ENCODE measurements around the gene RASL11B. TPM values are rescaled to one million over a fixed set of nuclear protein-coding genes. Genes with fewer than 3 reads are reported as not detected.

Gene RASL11B
- total RNA-seq, 4 donors from 2014 or later = 0.62 to 8.8 (median 2.6) TPM

- ATAC-seq = no peak
- WGBS, 2 donors (ENCODE audit: low coverage in 1 of 2) = 40% methylated on average over 1 of the region's 2 CpGs
- Histone ChIP-seq H3K4me3 (no peak overlapping the region), H3K9me3 (no peaks in the 10 kb centered on the region), H3K36me3 (peaks cover 0 to 9% of the 10 kb centered on the region in 2 donors), H3K27me3 (no peaks in the 10 kb centered on the region), H3K4me1 (no peaks in the 10 kb centered on the region), H3K27ac (no peak overlapping the region)
- TF ChIP-seq, protein P1, sequence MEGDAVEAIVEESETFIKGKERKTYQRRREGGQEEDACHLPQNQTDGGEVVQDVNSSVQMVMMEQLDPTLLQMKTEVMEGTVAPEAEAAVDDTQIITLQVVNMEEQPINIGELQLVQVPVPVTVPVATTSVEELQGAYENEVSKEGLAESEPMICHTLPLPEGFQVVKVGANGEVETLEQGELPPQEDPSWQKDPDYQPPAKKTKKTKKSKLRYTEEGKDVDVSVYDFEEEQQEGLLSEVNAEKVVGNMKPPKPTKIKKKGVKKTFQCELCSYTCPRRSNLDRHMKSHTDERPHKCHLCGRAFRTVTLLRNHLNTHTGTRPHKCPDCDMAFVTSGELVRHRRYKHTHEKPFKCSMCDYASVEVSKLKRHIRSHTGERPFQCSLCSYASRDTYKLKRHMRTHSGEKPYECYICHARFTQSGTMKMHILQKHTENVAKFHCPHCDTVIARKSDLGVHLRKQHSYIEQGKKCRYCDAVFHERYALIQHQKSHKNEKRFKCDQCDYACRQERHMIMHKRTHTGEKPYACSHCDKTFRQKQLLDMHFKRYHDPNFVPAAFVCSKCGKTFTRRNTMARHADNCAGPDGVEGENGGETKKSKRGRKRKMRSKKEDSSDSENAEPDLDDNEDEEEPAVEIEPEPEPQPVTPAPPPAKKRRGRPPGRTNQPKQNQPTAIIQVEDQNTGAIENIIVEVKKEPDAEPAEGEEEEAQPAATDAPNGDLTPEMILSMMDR (IDR thresholded peaks at IDR 0.05) = no peak
- no peak for TF ChIP-seq EP300 (IDR thresholded peaks at IDR 0.05)
- TF ChIP-seq POLR2A (IDR thresholded peaks at IDR 0.05) = no peak
- no peak for TF ChIP-seq POLR2AphosphoS5 (IDR thresholded peaks at IDR 0.05)
Measured at GRCh38 chr4:52877036-52877435, 14.9 kb downstream of the RASL11B start.

- Histone ChIP-seq H3K9me3 (no peaks in the 10 kb centered on the region), H3K4me3 (no peak overlapping the region), H3K4me1 (no peaks in the 10 kb centered on the region), H3K27me3 (no peaks in the 10 kb centered on the region), H3K36me3 (peaks cover 0 to 10% of the 10 kb centered on the region in 2 donors), H3K27ac (no peak overlapping the region)
- TF ChIP-seq POLR2AphosphoS5 (IDR thresholded peaks at IDR 0.05) (no peak), EP300 (IDR thresholded peaks at IDR 0.05) (no peak), POLR2A (IDR thresholded peaks at IDR 0.05) (no peak)
- TF ChIP-seq, protein P1 (IDR thresholded peaks at IDR 0.05) = no peak
- ATAC-seq = no peak
- WGBS, 2 donors (ENCODE audit: low coverage in 1 of 2) = 80 to 81% methylated on average over 1 to 4 of the region's 6 CpGs
Measured at GRCh38 chr4:52877694-52878093, 15.6 kb downstream of the RASL11B start.

- Histone ChIP-seq H3K36me3 (peaks cover 0 to 19% of the 10 kb centered on the region in 2 donors), H3K27ac (no peak overlapping the region), H3K27me3 (no peaks in the 10 kb centered on the region), H3K4me3 (no peak overlapping the region), H3K4me1 (no peaks in the 10 kb centered on the region), H3K9me3 (no peaks in the 10 kb centered on the region)
- 50 to 88% methylated on average over 1 to 3 of the region's 3 CpGs for WGBS, 2 donors (ENCODE audit: low coverage in 1 of 2)
- ATAC-seq = no peak
- TF ChIP-seq POLR2A (IDR thresholded peaks at IDR 0.05) (no peak), POLR2AphosphoS5 (IDR thresholded peaks at IDR 0.05) (no peak)
Measured at GRCh38 chr4:52879471-52879870, 17.4 kb downstream of the RASL11B start.

- no peaks in the 10 kb centered on the region for H3K4me1 ChIP-seq
- no peak for ATAC-seq
- H3K27me3 ChIP-seq = no peaks in the 10 kb centered on the region
- H3K4me3 ChIP-seq = no peak overlapping the region
- WGBS, 2 donors (ENCODE audit: low coverage in 1 of 2) = 90 to 100% methylated on average over 1 of the region's 1 CpG
- no peak overlapping the region for H3K27ac ChIP-seq
- no peaks in the 10 kb centered on the region for H3K9me3 ChIP-seq
- H3K36me3 ChIP-seq = peaks cover 0 to 27% of the 10 kb centered on the region in 2 donors
- TF ChIP-seq POLR2AphosphoS5 (IDR thresholded peaks at IDR 0.05) (no peak), POLR2A (IDR thresholded peaks at IDR 0.05) (no peak), EP300 (IDR thresholded peaks at IDR 0.05) (no peak)
- TF ChIP-seq, protein P1 (IDR thresholded peaks at IDR 0.05) = no peak
Measured at GRCh38 chr4:52880994-52881393, 18.9 kb downstream of the RASL11B start.

GRCh38 chr4:52883183-52883621 is 21.1 kb downstream of the RASL11B start:
- H3K4me3 ChIP-seq = no peak overlapping the region
- H3K27ac ChIP-seq = no peak overlapping the region
- 80 to 86% methylated on average over 1 to 4 of the region's 4 CpGs for WGBS, 2 donors (ENCODE audit: low coverage in 1 of 2)
- no peaks in the 10 kb centered on the region for H3K4me1 ChIP-seq
- H3K9me3 ChIP-seq = no peaks in the 10 kb centered on the region
- no peak for TF ChIP-seq POLR2A (IDR thresholded peaks at IDR 0.05)
- TF ChIP-seq, protein P1 (IDR thresholded peaks at IDR 0.05) = no peak
- no peak for TF ChIP-seq EP300 (IDR thresholded peaks at IDR 0.05)
- no peak for TF ChIP-seq POLR2AphosphoS5 (IDR thresholded peaks at IDR 0.05)
- no peak for ATAC-seq
- peaks cover 0 to 27% of the 10 kb centered on the region in 2 donors for H3K36me3 ChIP-seq
- no peaks in the 10 kb centered on the region for H3K27me3 ChIP-seq

All from gastroesophageal sphincter (tissue), 4 donors.